Measurements from ENCODE around the gene ZNF366.

- TF ChIP-seq CTCF (IDR thresholded peaks at IDR 0.05; ENCODE audit: poor library complexity) (no peak), EZH2 (IDR thresholded peaks at IDR 0.05; ENCODE audit: borderline replicate concordance) (no peak)
Observed at GRCh38 chr5:72464071-72464470, 43.1 kb downstream of the ZNF366 start.
